Progenitor cell of endocrine pancreas (in vitro differentiated cells): ENCODE data around the gene ACOXL. TPM values are rescaled to one million over a fixed set of nuclear protein-coding genes. Genes with fewer than 3 reads are reported as not detected.
"Not testable (repeated sequence)": the region's sequence is repeated elsewhere in the genome, so short reads cannot be mapped to it uniquely, and the experiment has no call there.

Experiments
- DNase-seq: peaks from one replicate; pipeline ENCODE4 v3.0.0; 2021; ENCODE audit warnings: low spot score; ENCODE audit not compliant: unreplicated experiment
- H3K27ac Mint-ChIP-seq: 2 replicates; pipeline ENCODE4 v1.8.0; 2021; ENCODE audit warnings: mild to moderate bottlenecking, moderate library complexity, mixed read lengths
- H3K27me3 Mint-ChIP-seq: 2 replicates; pipeline ENCODE4 v1.8.0; 2021; ENCODE audit warnings: mixed read lengths
- H3K36me3 Mint-ChIP-seq: 2 replicates; pipeline ENCODE4 v1.8.0; 2022; ENCODE audit warnings: mixed read lengths; ENCODE audit not compliant: insufficient read depth
- H3K4me1 Mint-ChIP-seq: 2 replicates; pipeline ENCODE4 v1.8.0; 2021; ENCODE audit warnings: low read depth, mixed read lengths
- H3K4me3 Mint-ChIP-seq: 2 replicates; pipeline ENCODE4 v1.8.0; 2021; ENCODE audit warnings: low read depth, mild to moderate bottlenecking, moderate library complexity, mixed read lengths
- H3K9me3 Mint-ChIP-seq: 2 replicates; pipeline ENCODE4 v1.8.0; 2021; ENCODE audit warnings: low read depth, mixed read lengths
- total RNA-seq: library from RNA; stranded (reverse); gene quantifications from 2 replicates; pipeline ENCODE4 v1.2.1, GENCODE V29; 2021
- TF ChIP-seq, protein P1 (sequence below): fragments of 200-600 bp; sonication (generic); IDR thresholded peaks from one replicate; pipeline ENCODE4 v1.5.0; 2021; ENCODE audit warnings: antibody characterized with exemption, mild to moderate bottlenecking; ENCODE audit not compliant: unreplicated experiment

Gene ACOXL
- total RNA-seq, 1 donor from 2014 or later, result 0.19 TPM

GRCh38 chr2:111071600-111072171 lies 339.3 kb downstream of the ACOXL start:
- Mint-ChIP-seq H3K4me1 (peaks cover 8% of the 10 kb centered on the region), H3K9me3 (peaks cover 30% of the 10 kb centered on the region), H3K36me3 (peaks cover 2% of the 10 kb centered on the region), H3K27me3 (no peaks in the 10 kb centered on the region), H3K27ac (no peak overlapping the region), H3K4me3 (no peak overlapping the region)
- no peak for DNase-seq
- TF ChIP-seq, protein P1, sequence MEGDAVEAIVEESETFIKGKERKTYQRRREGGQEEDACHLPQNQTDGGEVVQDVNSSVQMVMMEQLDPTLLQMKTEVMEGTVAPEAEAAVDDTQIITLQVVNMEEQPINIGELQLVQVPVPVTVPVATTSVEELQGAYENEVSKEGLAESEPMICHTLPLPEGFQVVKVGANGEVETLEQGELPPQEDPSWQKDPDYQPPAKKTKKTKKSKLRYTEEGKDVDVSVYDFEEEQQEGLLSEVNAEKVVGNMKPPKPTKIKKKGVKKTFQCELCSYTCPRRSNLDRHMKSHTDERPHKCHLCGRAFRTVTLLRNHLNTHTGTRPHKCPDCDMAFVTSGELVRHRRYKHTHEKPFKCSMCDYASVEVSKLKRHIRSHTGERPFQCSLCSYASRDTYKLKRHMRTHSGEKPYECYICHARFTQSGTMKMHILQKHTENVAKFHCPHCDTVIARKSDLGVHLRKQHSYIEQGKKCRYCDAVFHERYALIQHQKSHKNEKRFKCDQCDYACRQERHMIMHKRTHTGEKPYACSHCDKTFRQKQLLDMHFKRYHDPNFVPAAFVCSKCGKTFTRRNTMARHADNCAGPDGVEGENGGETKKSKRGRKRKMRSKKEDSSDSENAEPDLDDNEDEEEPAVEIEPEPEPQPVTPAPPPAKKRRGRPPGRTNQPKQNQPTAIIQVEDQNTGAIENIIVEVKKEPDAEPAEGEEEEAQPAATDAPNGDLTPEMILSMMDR, result no peak

GRCh38 chr2:111072220-111072871 lies 340.0 kb downstream of the ACOXL start:
- TF ChIP-seq, protein P1, result no peak
- Mint-ChIP-seq H3K36me3 (peaks cover 2% of the 10 kb centered on the region), H3K27ac (no peak overlapping the region), H3K27me3 (no peaks in the 10 kb centered on the region), H3K9me3 (peaks cover 32% of the 10 kb centered on the region), H3K4me1 (peaks cover 8% of the 10 kb centered on the region), H3K4me3 (no peak overlapping the region)
- no peak for DNase-seq

DNA sequence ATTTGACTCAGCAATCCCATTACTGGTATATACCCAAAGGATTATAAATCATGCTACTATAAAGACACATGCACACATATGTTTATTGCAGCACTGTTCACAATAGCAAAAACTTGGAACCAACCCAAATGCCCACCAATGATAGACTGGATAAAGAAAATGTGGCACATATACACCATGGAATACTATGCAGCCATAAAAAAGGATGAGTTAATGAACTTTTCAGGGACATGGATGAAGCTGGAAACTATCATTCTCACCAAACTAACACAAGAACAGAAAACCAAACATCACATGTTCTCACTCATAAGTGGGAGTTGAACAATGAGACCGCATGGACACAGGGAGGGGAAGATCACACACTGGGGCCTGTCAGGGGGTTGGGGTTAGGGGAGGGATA lies 350.3 kb downstream of the ACOXL start:
- H3K9me3 Mint-ChIP-seq, result peaks cover 20% of the 10 kb centered on the region
- DNase-seq, H3K27ac Mint-ChIP-seq, H3K4me1 Mint-ChIP-seq, H3K36me3 Mint-ChIP-seq, H3K27me3 Mint-ChIP-seq, H3K4me3 Mint-ChIP-seq: not testable (repeated sequence)

DNA sequence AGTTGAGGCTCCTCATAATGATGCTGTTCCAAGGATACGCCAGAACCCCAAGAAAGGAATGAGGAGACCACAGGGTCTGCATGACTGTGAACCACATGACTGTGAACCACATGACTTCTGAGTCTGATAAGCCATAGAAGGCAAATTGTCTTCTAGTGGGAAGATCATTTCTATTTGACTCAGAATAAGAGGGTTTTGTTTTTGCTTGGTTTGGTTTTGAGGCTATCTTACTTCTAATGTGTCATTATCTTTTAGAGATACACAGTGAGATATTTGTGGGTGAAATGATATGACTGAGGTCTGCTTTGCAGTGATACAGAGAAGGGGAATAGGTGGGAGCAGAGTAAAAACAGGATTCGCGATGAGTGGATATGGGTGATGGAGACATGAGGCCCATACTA lies 359.4 kb downstream of the ACOXL start:
- Mint-ChIP-seq H3K9me3 (peaks cover 1% of the 10 kb centered on the region), H3K4me3 (no peak overlapping the region)

GRCh38 chr2:111094691-111095090 lies 362.3 kb downstream of the ACOXL start:
- TF ChIP-seq, protein P1, result no peak
- H3K9me3 Mint-ChIP-seq, result no peaks in the 10 kb centered on the region
- H3K27me3 Mint-ChIP-seq, result peaks cover 7% of the 10 kb centered on the region
- peaks cover 7% of the 10 kb centered on the region for H3K4me1 Mint-ChIP-seq
- no peak overlapping the region for H3K27ac Mint-ChIP-seq
- no peaks in the 10 kb centered on the region for H3K36me3 Mint-ChIP-seq
- no peak for DNase-seq
- no peak overlapping the region for H3K4me3 Mint-ChIP-seq

More for the DNA sequence above, 359.4 kb downstream of the ACOXL start:
- Mint-ChIP-seq H3K27ac (no peak overlapping the region), H3K4me1 (no peaks in the 10 kb centered on the region), H3K36me3 (no peaks in the 10 kb centered on the region), H3K27me3 (peaks cover 7% of the 10 kb centered on the region)
- TF ChIP-seq, protein P1, result no peak
- no peak for DNase-seq

DNA sequence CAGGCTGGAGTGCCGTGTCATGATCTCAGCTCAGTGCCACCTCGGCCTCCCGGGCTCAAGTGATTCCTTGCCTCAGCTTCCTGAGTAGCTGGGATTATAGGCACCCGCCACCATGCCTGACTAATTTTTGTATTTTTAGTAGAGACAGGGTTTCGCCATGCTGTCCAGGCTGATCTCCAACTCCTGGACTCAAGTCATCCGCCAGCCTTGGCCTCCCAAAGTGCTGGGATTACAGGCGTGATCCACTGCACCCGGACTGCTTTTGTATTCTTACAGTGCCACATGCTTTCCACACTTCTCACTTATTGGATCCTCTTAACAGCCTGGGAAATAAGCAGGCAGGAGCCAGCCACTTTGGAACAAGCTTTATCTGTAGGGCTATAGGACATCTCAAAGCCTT lies 363.1 kb downstream of the ACOXL start:
- TF ChIP-seq, protein P1, result no peak
- H3K27ac Mint-ChIP-seq, result no peak overlapping the region
- H3K9me3 Mint-ChIP-seq, result no peaks in the 10 kb centered on the region
- no peaks in the 10 kb centered on the region for H3K36me3 Mint-ChIP-seq
- no peak overlapping the region for H3K4me3 Mint-ChIP-seq
- no peak for DNase-seq
- H3K4me1 Mint-ChIP-seq, result peaks cover 12% of the 10 kb centered on the region
- peaks cover 4% of the 10 kb centered on the region for H3K27me3 Mint-ChIP-seq
